Activated CD4-positive, CD25-positive, alpha-beta regulatory T cell treated with anti-CD3 and anti-CD28 coated beads, Interleukin-2, amount 50 U/mL, for 16 hours (primary cell): ENCODE data around the gene SLC2A10.

Experiments used
- DNase-seq: peaks from one replicate; pipeline ENCODE4 v3.0.0-alpha.2; 2020; ENCODE audit warnings: low read depth, low spot score

SLC2A10 gene

GRCh38 chr20:46735436-46735835 is 26.0 kb downstream of the SLC2A10 start:
- DNase-seq = no peak

GRCh38 chr20:46739431-46740213 is 30.2 kb downstream of the SLC2A10 start:
- DNase-seq = no peak

- no peak for DNase-seq
These were observed 30.8 kb downstream of the SLC2A10 start for GRCh38 chr20:46740214-46740609.

GRCh38 chr20:46741924-46742668 is 32.6 kb downstream of the SLC2A10 start:
- DNase-seq = no peak

GRCh38 chr20:46742669-46743045 is 33.2 kb downstream of the SLC2A10 start:
- DNase-seq = no peak

DNA sequence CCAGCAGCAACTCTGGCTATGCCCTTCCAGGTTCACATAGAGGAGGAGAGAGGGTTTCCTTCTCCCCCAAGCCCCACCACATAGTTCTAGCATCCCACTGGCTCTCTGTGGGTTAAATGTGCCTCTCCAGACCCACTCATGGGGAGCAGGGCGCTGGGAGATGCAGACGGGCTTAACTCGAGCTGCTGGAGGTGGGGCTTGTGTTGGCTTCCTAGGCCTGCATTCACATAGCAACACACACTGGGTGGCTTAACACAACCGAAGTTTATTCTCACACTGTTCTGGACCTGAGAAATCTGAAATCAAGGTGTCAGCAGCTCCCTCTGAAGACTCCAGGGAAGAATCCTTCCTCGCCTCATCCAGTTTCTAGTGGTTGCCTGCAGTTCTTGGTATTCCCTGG is 33.6 kb downstream of the SLC2A10 start:
- DNase-seq = no peak

GRCh38 chr20:46746956-46747526 is 37.6 kb downstream of the SLC2A10 start:
- no peak for DNase-seq

DNA sequence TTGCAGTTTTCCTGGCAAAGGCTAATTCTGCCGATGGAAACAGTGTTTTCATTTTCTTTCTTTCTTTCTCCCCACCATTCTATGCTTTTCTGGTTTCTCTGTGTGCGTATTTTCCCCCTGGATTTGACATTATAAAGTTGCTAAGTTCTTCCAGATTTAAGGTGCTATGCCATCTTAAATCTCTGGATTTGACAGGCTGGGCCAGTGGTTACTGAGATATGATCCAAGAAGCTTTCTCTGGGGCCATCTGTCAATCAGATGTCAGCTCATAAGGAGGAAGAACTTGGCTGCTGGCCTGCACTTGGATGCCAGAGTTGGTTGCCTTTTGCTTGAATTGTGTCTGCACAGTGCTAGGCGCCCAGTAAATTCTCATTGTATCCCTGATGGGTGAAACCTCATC is 39.7 kb downstream of the SLC2A10 start:
- no peak for DNase-seq

- no peak for DNase-seq
These were observed 42.4 kb downstream of the SLC2A10 start for GRCh38 chr20:46751856-46752255.

DNA sequence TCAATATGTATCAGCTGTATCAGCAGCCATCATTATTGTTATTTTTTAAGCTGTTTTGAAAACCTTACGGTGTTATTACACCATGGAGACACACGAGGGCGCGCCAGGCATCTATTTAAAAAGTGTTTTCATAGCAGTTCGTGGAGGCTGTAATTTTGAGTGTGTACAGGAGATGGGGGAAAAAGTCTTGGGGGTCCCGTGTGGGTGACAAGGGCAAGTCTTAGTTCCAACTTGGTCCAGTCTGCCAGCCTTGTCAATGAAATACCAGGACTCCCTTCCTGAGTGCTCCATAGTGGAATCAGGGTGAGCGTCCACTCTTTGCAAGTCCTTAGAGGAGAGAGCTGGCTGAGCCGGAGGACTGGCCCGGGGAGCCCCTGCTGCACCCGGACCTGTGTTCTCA is 43.3 kb downstream of the SLC2A10 start:
- DNase-seq = no peak

GRCh38 chr20:46755483-46756413 is 46.3 kb downstream of the SLC2A10 start:
- no peak for DNase-seq

DNA sequence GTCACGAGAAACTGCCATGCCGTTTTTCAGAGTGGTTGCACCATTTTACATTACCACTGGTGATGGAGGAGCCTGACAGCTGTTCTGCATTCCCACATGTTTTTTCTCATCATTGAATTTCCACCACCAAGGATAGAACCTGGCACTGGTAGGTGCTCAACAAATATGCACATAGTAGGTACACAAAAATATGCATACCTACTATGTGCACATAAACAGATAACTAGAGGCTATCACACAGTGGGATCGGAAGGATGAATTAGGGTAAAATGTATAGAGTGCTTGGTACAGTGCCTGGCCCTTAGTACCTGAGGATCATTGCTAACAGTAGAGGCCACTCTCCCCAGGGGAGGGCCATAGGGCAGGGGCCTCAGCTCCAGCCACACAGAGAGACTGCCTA is 47.0 kb downstream of the SLC2A10 start:
- DNase-seq = no peak

GRCh38 chr20:46757135-46757534 is 47.7 kb downstream of the SLC2A10 start:
- DNase-seq = no peak

DNA sequence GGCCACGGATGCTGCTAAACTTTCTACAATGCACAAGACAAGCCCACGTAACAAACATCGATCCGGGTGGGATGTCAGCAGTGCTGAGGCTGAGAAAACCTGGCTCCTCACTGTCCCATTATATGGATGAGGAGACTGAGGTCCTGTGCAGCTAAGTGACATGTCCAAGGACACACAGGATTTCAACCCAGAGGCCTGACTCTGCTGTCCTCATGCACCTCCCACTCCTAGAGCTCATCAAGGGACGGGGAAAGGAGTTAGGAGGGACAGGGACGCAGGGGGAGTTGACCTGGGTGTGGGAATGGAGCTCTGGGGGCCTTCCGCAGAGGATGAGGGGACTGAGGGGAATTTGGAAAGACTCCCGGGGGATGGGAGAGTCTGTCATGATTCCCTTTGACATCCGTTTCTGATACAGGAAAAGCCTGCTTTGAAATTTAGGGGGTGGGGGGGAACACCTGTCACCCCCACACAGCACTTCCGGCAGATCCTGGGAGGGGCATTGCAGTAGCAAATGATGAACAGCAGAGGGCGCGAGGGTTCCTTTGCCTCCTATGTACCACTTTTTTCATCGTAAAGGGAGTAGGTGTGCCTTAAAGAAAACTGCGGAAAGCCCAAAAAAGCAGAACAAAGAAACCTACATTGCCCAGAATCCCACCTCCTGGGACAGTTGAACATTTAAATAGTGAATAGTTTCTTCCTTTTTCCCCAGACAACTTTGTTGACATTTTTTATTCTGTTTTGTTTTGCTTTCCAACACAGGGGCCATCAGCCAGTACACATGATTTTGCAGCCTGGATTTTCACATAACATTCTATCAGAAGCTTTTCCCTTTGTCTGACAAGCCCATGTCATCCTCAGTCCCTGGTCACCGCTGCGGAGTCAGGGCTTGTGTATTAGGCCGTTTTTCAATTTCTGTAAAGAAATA is 48.6 kb downstream of the SLC2A10 start:
- DNase-seq = peak; percentile 11

- DNase-seq = no peak
These were observed 49.6 kb downstream of the SLC2A10 start for GRCh38 chr20:46758929-46759669.

GRCh38 chr20:46761566-46761965 is 52.1 kb downstream of the SLC2A10 start:
- DNase-seq = no peak

DNA sequence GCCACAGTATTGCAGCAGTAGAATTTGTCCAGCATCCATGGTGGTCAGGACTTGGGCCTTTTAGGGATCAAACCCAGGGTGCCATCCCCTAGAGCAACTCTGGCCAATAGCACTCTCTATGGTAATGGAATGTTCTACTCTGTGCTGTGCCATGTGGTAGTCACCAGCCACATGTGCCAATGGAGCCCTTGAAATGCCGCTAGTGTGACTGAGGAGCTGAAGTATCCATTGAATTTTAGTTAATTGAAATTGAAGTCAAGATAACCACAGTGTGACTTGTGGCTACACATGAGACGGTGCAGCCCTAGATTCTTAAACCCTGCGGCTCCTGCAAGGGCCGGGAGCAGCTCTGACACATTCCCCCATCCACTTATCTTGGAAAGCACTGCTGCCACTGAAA is 54.6 kb downstream of the SLC2A10 start:
- no peak for DNase-seq

DNA sequence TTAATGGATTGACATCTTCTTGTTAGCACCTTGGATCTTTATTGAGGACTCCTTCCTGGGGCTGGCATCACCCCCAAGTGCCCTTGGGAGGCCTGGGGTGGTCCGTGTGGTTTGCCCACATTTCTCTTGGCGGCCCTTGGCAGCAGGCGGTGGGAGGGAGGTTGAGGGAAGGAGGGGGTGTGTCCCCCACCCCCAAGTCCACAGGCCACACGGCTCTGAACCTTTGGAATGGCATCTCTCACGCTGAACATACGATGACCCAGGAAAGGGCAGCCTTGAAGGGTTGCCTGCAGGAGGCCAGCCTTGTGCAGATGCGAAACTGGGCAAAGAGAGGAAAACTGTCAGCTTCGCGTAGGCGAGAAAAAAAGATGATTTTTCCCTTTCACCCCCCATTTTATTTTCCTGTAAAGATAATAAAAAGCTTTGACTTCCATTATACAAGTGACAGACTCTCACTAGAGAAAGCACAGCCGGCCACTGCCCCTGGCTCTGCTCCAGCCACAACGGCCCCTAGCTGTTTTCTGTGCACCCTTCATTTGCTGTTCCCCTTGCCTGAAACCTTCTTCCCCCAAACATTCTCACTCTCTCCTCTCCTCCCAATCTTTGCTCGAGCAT is 56.2 kb downstream of the SLC2A10 start:
- no peak for DNase-seq

DNA sequence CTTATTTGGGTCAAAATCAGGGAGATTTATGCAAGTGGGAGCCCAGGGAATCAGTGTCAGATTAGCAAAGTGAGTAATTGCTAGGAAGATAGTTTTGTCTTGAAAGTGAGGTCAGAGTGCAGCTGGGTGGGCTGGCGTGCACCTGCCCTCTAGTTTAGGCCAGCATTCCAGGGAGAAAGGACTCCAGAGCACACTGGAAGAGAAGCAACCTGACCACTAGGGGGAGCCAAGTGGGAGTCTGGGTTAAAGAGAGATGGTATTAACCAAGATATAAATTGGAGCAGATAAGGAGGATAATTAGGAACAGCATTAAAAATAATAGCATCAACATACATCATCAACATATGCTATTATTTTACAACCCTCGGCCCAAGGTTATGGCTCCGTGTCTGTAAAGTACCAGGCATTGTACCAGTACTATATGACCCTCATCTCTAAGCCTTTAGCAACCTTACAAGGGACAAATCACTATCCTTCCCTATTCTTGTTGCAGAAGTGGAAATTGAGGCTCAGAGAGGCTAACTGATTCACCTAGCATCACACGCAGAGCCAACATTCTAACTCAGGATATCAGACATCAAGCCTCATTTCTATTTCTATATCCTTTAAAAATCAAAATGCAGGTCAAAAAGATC is 57.8 kb downstream of the SLC2A10 start:
- no peak for DNase-seq
